ENCODE data around the gene GNLY. TPM values are rescaled to one million over a fixed set of nuclear protein-coding genes. Genes with fewer than 3 reads are reported as not detected.

The GNLY gene
- total and polyA plus RNA-seq, 2 experiments from 2014 or later = not detected

- H3K79me2 ChIP-seq = no peaks in the 10 kb centered on the region
- peaks cover 3% of the 10 kb centered on the region for H3K27me3 ChIP-seq
- no peaks in the 10 kb centered on the region for H3K36me3 ChIP-seq (replicated peaks; ENCODE audit: insufficient read depth, low read depth)
- no peak overlapping the region for H3K4me2 ChIP-seq
- no peak overlapping the region for H3K4me3 ChIP-seq
- H3K9me3 ChIP-seq (ENCODE audit: low read depth) = no peaks in the 10 kb centered on the region
- no peak for TF ChIP-seq EZH2 (IDR thresholded peaks at IDR 0.05; ENCODE audit: borderline replicate concordance)
- no peak for TF ChIP-seq CTCF (IDR thresholded peaks at IDR 0.05; ENCODE audit: poor library complexity)
- no peak for TF ChIP-seq EZH2phosphoT487 (IDR thresholded peaks at IDR 0.05; ENCODE audit: low read depth, severe bottlenecking, unreplicated experiment)
- H4K20me1 ChIP-seq (ENCODE audit: insufficient read depth, poor library complexity, severe bottlenecking) = no peaks in the 10 kb centered on the region
- no peaks in the 10 kb centered on the region for H3K4me1 ChIP-seq (ENCODE audit: insufficient read depth)
- H3K27ac ChIP-seq = no peak overlapping the region
- H2AFZ ChIP-seq = no peak overlapping the region
- DNase-seq (ENCODE audit: low spot score) = no peak
- WGBS (ENCODE audit: low lambda C conversion rate, missing lambda C conversion rate) = 77% methylated on average over 5 of the region's 5 CpGs
- H3K9me2 ChIP-seq (replicated peaks; ENCODE audit: insufficient read depth) = no peaks in the 10 kb centered on the region
These were observed 34.2 kb downstream of the GNLY start for GRCh38 chr2:85728342-85728741.

GRCh38 chr2:85728883-85729824 lies 35.0 kb downstream of the GNLY start:
- H3K4me3 ChIP-seq = no peak overlapping the region
- no peaks in the 10 kb centered on the region for H3K4me1 ChIP-seq (ENCODE audit: insufficient read depth)
- peak; percentile 93 for DNase-seq (ENCODE audit: low spot score)
- H3K27ac ChIP-seq = no peak overlapping the region
- TF ChIP-seq CTCF (IDR thresholded peaks at IDR 0.05; ENCODE audit: poor library complexity) (peak; percentile 95), EZH2phosphoT487 (IDR thresholded peaks at IDR 0.05; ENCODE audit: low read depth, severe bottlenecking, unreplicated experiment) (no peak), EZH2 (IDR thresholded peaks at IDR 0.05; ENCODE audit: borderline replicate concordance) (no peak)
- no peak overlapping the region for H2AFZ ChIP-seq
- no peaks in the 10 kb centered on the region for H3K36me3 ChIP-seq (replicated peaks; ENCODE audit: insufficient read depth, low read depth)
- no peaks in the 10 kb centered on the region for H3K9me3 ChIP-seq (ENCODE audit: low read depth)
- H3K4me2 ChIP-seq = no peak overlapping the region
- peaks cover 3% of the 10 kb centered on the region for H3K27me3 ChIP-seq
- H4K20me1 ChIP-seq (ENCODE audit: insufficient read depth, poor library complexity, severe bottlenecking) = no peaks in the 10 kb centered on the region
- 41% methylated on average over 26 of the region's 26 CpGs for WGBS (ENCODE audit: low lambda C conversion rate, missing lambda C conversion rate)
- no peaks in the 10 kb centered on the region for H3K79me2 ChIP-seq
- no peaks in the 10 kb centered on the region for H3K9me2 ChIP-seq (replicated peaks; ENCODE audit: insufficient read depth)

GRCh38 chr2:85729825-85730510 lies 35.8 kb downstream of the GNLY start:
- Histone ChIP-seq H3K4me3 (no peak overlapping the region), H2AFZ (no peak overlapping the region), H4K20me1 (ENCODE audit: insufficient read depth, poor library complexity, severe bottlenecking) (no peaks in the 10 kb centered on the region), H3K27me3 (peaks cover 3% of the 10 kb centered on the region), H3K4me2 (no peak overlapping the region), H3K4me1 (ENCODE audit: insufficient read depth) (no peaks in the 10 kb centered on the region), H3K9me2 (replicated peaks; ENCODE audit: insufficient read depth) (no peaks in the 10 kb centered on the region), H3K36me3 (replicated peaks; ENCODE audit: insufficient read depth, low read depth) (no peaks in the 10 kb centered on the region), H3K79me2 (no peaks in the 10 kb centered on the region), H3K9me3 (ENCODE audit: low read depth) (no peaks in the 10 kb centered on the region), H3K27ac (no peak overlapping the region)
- no peak for DNase-seq (ENCODE audit: low spot score)
- WGBS (ENCODE audit: low lambda C conversion rate, missing lambda C conversion rate) = 96% methylated on average over 10 of the region's 10 CpGs
- no peak for TF ChIP-seq EZH2phosphoT487 (IDR thresholded peaks at IDR 0.05; ENCODE audit: low read depth, severe bottlenecking, unreplicated experiment)
- TF ChIP-seq CTCF (IDR thresholded peaks at IDR 0.05; ENCODE audit: poor library complexity) = no peak
- no peak for TF ChIP-seq EZH2 (IDR thresholded peaks at IDR 0.05; ENCODE audit: borderline replicate concordance)

Measured in hepatocyte (in vitro differentiated cells).